HG03342 (cell line): Measurements from ENCODE around the gene CFP.
A peak's percentile ranks its signal among the peaks of the same experiment; 100 is the strongest.
"Not testable (repeated sequence)": the region's sequence is repeated elsewhere in the genome, so short reads cannot be mapped to it uniquely, and the experiment has no call there.

ENCODE experiments used
- ATAC-seq: cut with Tn5 transposase; IDR thresholded peaks from one replicate; pipeline ENCODE4 v1.9.1; 2021; ENCODE audit warnings: mild to moderate bottlenecking, moderate library complexity; ENCODE audit not compliant: unreplicated experiment

CFP gene

GRCh38 chrX:47607091-47607490 lies 22.6 kb downstream of the CFP start:
- ATAC-seq, result no peak

- ATAC-seq, result no peak
Measured at GRCh38 chrX:47605024-47605423, 24.7 kb downstream of the CFP start.

- ATAC-seq, result not testable (repeated sequence)
Measured at GRCh38 chrX:47603125-47603524, 26.6 kb downstream of the CFP start.

- no peak for ATAC-seq
Measured at GRCh38 chrX:47597222-47597621, 32.5 kb downstream of the CFP start.

GRCh38 chrX:47596256-47596655 lies 33.5 kb downstream of the CFP start:
- no peak for ATAC-seq

- no peak for ATAC-seq
Measured at GRCh38 chrX:47595716-47596251, 33.9 kb downstream of the CFP start.

- no peak for ATAC-seq
Measured at GRCh38 chrX:47593522-47593921, 36.2 kb downstream of the CFP start.

GRCh38 chrX:47590984-47591383 lies 38.7 kb downstream of the CFP start:
- ATAC-seq, result no peak

- ATAC-seq, result no peak
Measured at GRCh38 chrX:47587906-47588735, 41.6 kb downstream of the CFP start.

GRCh38 chrX:47587091-47587891 lies 42.4 kb downstream of the CFP start:
- no peak for ATAC-seq

- ATAC-seq, result no peak
Measured at GRCh38 chrX:47586043-47586787, 43.5 kb downstream of the CFP start.

- ATAC-seq, result no peak
Measured at GRCh38 chrX:47585273-47585672, 44.5 kb downstream of the CFP start.

GRCh38 chrX:47584714-47585113 lies 45.0 kb downstream of the CFP start:
- ATAC-seq, result no peak

- no peak for ATAC-seq
Measured at GRCh38 chrX:47583240-47583861, 46.4 kb downstream of the CFP start.

- ATAC-seq, result peak; percentile 86
Measured at GRCh38 chrX:47581731-47582647, 47.7 kb downstream of the CFP start, which contains the start of gene TIMP1. Gene TIMP1, plus strand, starts transcription at chrX:47582436. Its CDS starts 980 bp downstream, at chrX:47583416.

GRCh38 chrX:47579537-47579936 lies 50.2 kb downstream of the CFP start:
- no peak for ATAC-seq

GRCh38 chrX:47578692-47579091 lies 51.0 kb downstream of the CFP start:
- no peak for ATAC-seq

- no peak for ATAC-seq
Measured at GRCh38 chrX:47577901-47578300, 51.8 kb downstream of the CFP start.

GRCh38 chrX:47577424-47577823 lies 52.3 kb downstream of the CFP start:
- ATAC-seq, result no peak
